Measurements from ENCODE around the gene CORO1A.
"Not testable (repeated sequence)": the region's sequence is repeated elsewhere in the genome, so short reads cannot be mapped to it uniquely, and the experiment has no call there.

Gene CORO1A

GRCh38 chr16:30173054-30173453 lies 10.3 kb upstream of the CORO1A start:
- no peak for DNase-seq

GRCh38 chr16:30176876-30177275 lies 6.5 kb upstream of the CORO1A start:
- DNase-seq, result not testable (repeated sequence)

- DNase-seq, result no peak
These were observed 4.2 kb upstream of the CORO1A start for GRCh38 chr16:30179195-30179594.

GRCh38 chr16:30179931-30180330 lies 3.5 kb upstream of the CORO1A start:
- no peak for DNase-seq

GRCh38 chr16:30180741-30181140 lies 2.7 kb upstream of the CORO1A start:
- no peak for DNase-seq

GRCh38 chr16:30184096-30184890 lies 891 bp downstream of the CORO1A start:
- peak; percentile 72 for DNase-seq

GRCh38 chr16:30184891-30185682 lies 1.7 kb downstream of the CORO1A start:
- no peak for DNase-seq

GRCh38 chr16:30185683-30186421 lies 2.5 kb downstream of the CORO1A start:
- peak; percentile 79 for DNase-seq

- DNase-seq, result no peak
These were observed 3.0 kb downstream of the CORO1A start for GRCh38 chr16:30186444-30186781.

- peak; percentile 90 for DNase-seq
These were observed 3.6 kb downstream of the CORO1A start for GRCh38 chr16:30186782-30187555.

GRCh38 chr16:30187556-30187865 lies 4.1 kb downstream of the CORO1A start:
- DNase-seq, result no peak

GRCh38 chr16:30187971-30188561 lies 4.7 kb downstream of the CORO1A start:
- DNase-seq, result no peak

GRCh38 chr16:30191158-30191557 lies 7.8 kb downstream of the CORO1A start:
- not testable (repeated sequence) for DNase-seq

- DNase-seq, result not testable (repeated sequence)
These were observed 9.7 kb downstream of the CORO1A start for GRCh38 chr16:30193098-30193497.

GRCh38 chr16:30193615-30194014 lies 10.2 kb downstream of the CORO1A start, which contains the start of the genes BOLA2B and SLX1A:
Gene BOLA2B (minus strand): TSS chr16:30193666. CDS start chr16:30193595, 71 bp downstream.
Gene SLX1A (plus strand): TSS chr16:30193875. CDS start chr16:30194085, 210 bp downstream.
- not testable (repeated sequence) for DNase-seq

- DNase-seq, result not testable (repeated sequence)
These were observed 10.9 kb downstream of the CORO1A start for GRCh38 chr16:30194172-30194925.

GRCh38 chr16:30197001-30197400 lies 13.6 kb downstream of the CORO1A start:
- not testable (repeated sequence) for DNase-seq

- not testable (repeated sequence) for DNase-seq
These were observed 15.6 kb downstream of the CORO1A start, which contains the start of gene SULT1A3 for GRCh38 chr16:30199049-30199448. Gene SULT1A3 (plus strand): TSS chr16:30199255. CDS start chr16:30200729, 1,474 bp downstream.

GRCh38 chr16:30199608-30200343 lies 16.4 kb downstream of the CORO1A start:
- DNase-seq, result not testable (repeated sequence)

GRCh38 chr16:30205541-30206236 lies 22.3 kb downstream of the CORO1A start:
- DNase-seq, result peak; percentile 2
